Vagina (tissue), 2 donors: ENCODE measurements around the gene NOXA1. TPM values are rescaled to one million over a fixed set of nuclear protein-coding genes. Genes with fewer than 3 reads are reported as not detected.

ENCODE experiments used
- DNase-seq, 2 donors: peaks; one replicate each; pipeline ENCODE4 v3.0.0-alpha.2; 2017; ENCODE audit errors: extremely low spot score in 2 of 2
- H3K27ac ChIP-seq: fragments of 200-600 bp; sonication (generic); one replicate; pipeline ENCODE4 v1.5.1; 2019
- H3K27me3 ChIP-seq: fragments of 200-600 bp; sonication (generic); one replicate; pipeline ENCODE4 v1.5.1; 2019
- H3K36me3 ChIP-seq, 2 donors: fragments of 200-600 bp; sonication (generic); one replicate each; pipeline ENCODE4 v1.5.1; 2017 to 2019
- H3K4me1 ChIP-seq: fragments of 200-600 bp; sonication (generic); one replicate; pipeline ENCODE4 v1.5.1; 2019
- H3K4me3 ChIP-seq, 2 donors: fragments of 200-600 bp; sonication (generic); 1 replicate in 1 of 2; 2 replicates in 1 of 2; pipeline ENCODE4 v1.5.1; 2016 to 2019
- H3K9me3 ChIP-seq: fragments of 200-600 bp; sonication (generic); one replicate; pipeline ENCODE4 v1.5.1; 2019
- CTCF ChIP-seq, 3 experiments: fragments of 450-650 bp in 2 of 3; fragments of 200-600 bp in 1 of 3; sonication (generic) in 1 of 3; IDR thresholded peaks; one replicate each; pipeline ENCODE4 v1.5.1; 2017 to 2019; ENCODE audit warnings: antibody characterized with exemption in 3 of 3, mild to moderate bottlenecking in 2 of 3, moderate library complexity in 2 of 3
- POLR2A ChIP-seq, 2 donors: fragments of 450-650 bp; IDR thresholded peaks; one replicate each; pipeline ENCODE4 v1.6.1; 2017; ENCODE audit warnings: antibody characterized with exemption in 2 of 2, mild to moderate bottlenecking in 2 of 2, moderate library complexity in 2 of 2
- POLR2AphosphoS5 ChIP-seq, 2 donors: sonication (generic); formaldehyde crosslinking; IDR thresholded peaks; one replicate each; pipeline ENCODE4 v1.9.0; 2017; ENCODE audit warnings: antibody characterized with exemption in 2 of 2, mild to moderate bottlenecking in 2 of 2, low read depth in 1 of 2; ENCODE audit not compliant: insufficient read depth in 1 of 2
- intact Hi-C: fragments of 100-400 bp; cut with DNase I; formaldehyde crosslinking; loops from one replicate; pipeline ENCODE4 v1.15.1; 2023
- total RNA-seq: library from RNA; depleted of rRNA; stranded (reverse); fragments of >200 nt; gene quantifications from one replicate; pipeline ENCODE4 v1.2.3, GENCODE V29; 2016

The NOXA1 gene
- 2.9 TPM for total RNA-seq

- intact Hi-C loops = no loop called here
- H3K27me3 ChIP-seq = no peaks in the 10 kb centered on the region
- TF ChIP-seq CTCF (IDR thresholded peaks at IDR 0.05) (peak in 2 of 3 experiments; percentile 28 to 40), POLR2AphosphoS5 (IDR thresholded peaks at IDR 0.05; ENCODE audit: insufficient read depth in 1 of 2, low read depth in 1 of 2) (no peak), POLR2A (IDR thresholded peaks at IDR 0.05) (no peak)
- H3K9me3 ChIP-seq = no peaks in the 10 kb centered on the region
- peak within 1 kb of the TSS; percentile 87 for H3K27ac ChIP-seq
- peaks cover 34% of the 10 kb centered on the region for H3K4me1 ChIP-seq
- DNase-seq = no peak
- peak within 1 kb of the TSS; percentile 84 to 95 for H3K4me3 ChIP-seq
- no peaks in the 10 kb centered on the region for H3K36me3 ChIP-seq
Observed at GRCh38 chr9:137422604-137423513, at the start of gene NOXA1, which contains the start of gene EXD3. Gene NOXA1 (plus strand): TSS chr9:137423393. CDS start chr9:137423530, 137 bp downstream. Gene EXD3 (minus strand): TSS chr9:137423162. CDS start chr9:137395357, 27,805 bp downstream.

GRCh38 chr9:137373611-137373980 lies 49.6 kb upstream of the NOXA1 start:
- Histone ChIP-seq H3K36me3 (peaks cover 0 to 5% of the 10 kb centered on the region in 2 donors), H3K4me1 (no peaks in the 10 kb centered on the region), H3K27me3 (no peaks in the 10 kb centered on the region), H3K27ac (no peak overlapping the region), H3K4me3 (no peak overlapping the region), H3K9me3 (no peaks in the 10 kb centered on the region)
- no peak for DNase-seq
- intact Hi-C loops = no loop called here
- TF ChIP-seq POLR2A (IDR thresholded peaks at IDR 0.05) = no peak
- no peak for TF ChIP-seq CTCF (IDR thresholded peaks at IDR 0.05)
- no peak for TF ChIP-seq POLR2AphosphoS5 (IDR thresholded peaks at IDR 0.05; ENCODE audit: insufficient read depth in 1 of 2, low read depth in 1 of 2)

GRCh38 chr9:137374131-137374845 lies 48.9 kb upstream of the NOXA1 start:
- Histone ChIP-seq H3K27ac (no peak overlapping the region), H3K4me3 (no peak overlapping the region), H3K9me3 (no peaks in the 10 kb centered on the region), H3K27me3 (no peaks in the 10 kb centered on the region), H3K4me1 (no peaks in the 10 kb centered on the region), H3K36me3 (peaks cover 0 to 5% of the 10 kb centered on the region in 2 donors)
- DNase-seq = no peak
- TF ChIP-seq POLR2AphosphoS5 (IDR thresholded peaks at IDR 0.05; ENCODE audit: insufficient read depth in 1 of 2, low read depth in 1 of 2) = no peak
- no peak for TF ChIP-seq CTCF (IDR thresholded peaks at IDR 0.05)
- no peak for TF ChIP-seq POLR2A (IDR thresholded peaks at IDR 0.05)
- intact Hi-C loops = no loop called here

- Histone ChIP-seq H3K36me3 (peaks cover 0 to 5% of the 10 kb centered on the region in 2 donors), H3K4me1 (no peaks in the 10 kb centered on the region), H3K9me3 (no peaks in the 10 kb centered on the region), H3K27me3 (no peaks in the 10 kb centered on the region), H3K4me3 (no peak overlapping the region), H3K27ac (no peak overlapping the region)
- TF ChIP-seq CTCF (IDR thresholded peaks at IDR 0.05) (no peak), POLR2A (IDR thresholded peaks at IDR 0.05) (no peak), POLR2AphosphoS5 (IDR thresholded peaks at IDR 0.05; ENCODE audit: insufficient read depth in 1 of 2, low read depth in 1 of 2) (no peak)
- intact Hi-C loops = no loop called here
- no peak for DNase-seq
Observed at GRCh38 chr9:137375321-137376058, 47.7 kb upstream of the NOXA1 start.
